GM12891 (cell line): ENCODE data around the gene ANKS1B.

Experiments used
- POLR2A ChIP-seq: IDR thresholded peaks from 2 replicates; pipeline ENCODE4 v1.6.1; 2011; ENCODE audit warnings: low read depth, low read length, control low read depth
- POLR2AphosphoS5 ChIP-seq: IDR thresholded peaks from 2 replicates; pipeline ENCODE4 v1.6.1; 2011; ENCODE audit warnings: low read depth, low read length, control low read depth
- SPI1 ChIP-seq: IDR thresholded peaks from 2 replicates; pipeline ENCODE4 v1.6.1; 2011; ENCODE audit warnings: low read depth, low read length, control low read depth
- TAF1 ChIP-seq: IDR thresholded peaks from 2 replicates; pipeline ENCODE4 v1.6.1; 2011; ENCODE audit warnings: low read depth, low read length, control low read depth

DNA sequence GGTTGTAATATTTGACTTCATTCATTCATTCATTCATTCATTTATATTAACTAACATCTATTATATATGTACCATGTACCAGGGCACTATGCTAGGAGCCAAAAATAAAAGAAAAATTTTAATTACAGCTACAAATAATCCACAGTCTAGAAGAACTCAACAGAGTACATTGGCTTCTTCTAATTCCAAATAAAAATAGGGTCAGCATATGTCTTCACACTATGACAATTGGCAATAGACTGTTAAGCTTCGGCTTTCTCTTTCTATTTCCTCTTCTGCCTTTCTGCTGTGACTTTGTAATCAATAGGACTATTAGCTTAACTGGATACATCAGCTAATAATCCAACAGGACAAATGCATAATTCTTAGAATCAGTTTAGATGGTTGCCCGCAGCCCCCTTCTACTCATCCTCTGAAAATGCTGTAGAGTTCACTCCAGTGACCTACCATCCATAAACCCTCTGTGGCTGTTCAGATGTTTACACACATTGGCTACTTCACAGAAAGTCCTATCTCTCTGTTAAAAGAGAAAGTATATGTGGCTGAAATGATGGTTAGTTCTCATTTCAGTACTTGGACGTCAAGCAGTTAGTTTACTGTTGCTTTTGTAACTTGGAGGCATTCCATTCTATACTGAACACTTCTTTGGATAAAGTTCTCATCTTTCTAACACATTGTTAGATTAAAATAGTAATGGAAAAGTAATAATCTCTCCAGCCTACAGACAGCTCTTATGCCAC is 782.7 kb downstream of the ANKS1B start:
- TF ChIP-seq POLR2A (no peak), TAF1 (no peak), POLR2AphosphoS5 (no peak), SPI1 (no peak)
